WERI-Rb-1 (cell line): ENCODE data around the gene LRRC42.
A peak's percentile ranks its signal among the peaks of the same experiment; 100 is the strongest.

Source experiments
- DNase-seq: peaks from one replicate; pipeline ENCODE4 v3.0.0-alpha.2; 2020
- H3K27ac ChIP-seq: fragments of 250-450 bp; sonication (Bioruptor Pico); 2 replicates; pipeline ENCODE4 v1.5.1; 2020; ENCODE audit warnings: mild to moderate bottlenecking, moderate library complexity
- H3K27me3 ChIP-seq: fragments of 250-450 bp; sonication (Bioruptor Pico); 2 replicates; pipeline ENCODE4 v1.5.1; 2021; ENCODE audit warnings: mild to moderate bottlenecking, low read depth, moderate library complexity; ENCODE audit not compliant: insufficient read depth, severe bottlenecking
- H3K36me3 ChIP-seq: fragments of 250-450 bp; sonication (Bioruptor Pico); 2 replicates; pipeline ENCODE4 v1.5.1; 2020; ENCODE audit warnings: mild to moderate bottlenecking, moderate library complexity
- H3K4me3 ChIP-seq: 2 replicates; pipeline ENCODE4 v1.5.1; 2011; ENCODE audit warnings: low read depth, mild to moderate bottlenecking, control low read depth, low read length
- H3K9me3 ChIP-seq: fragments of 250-450 bp; sonication (Bioruptor Pico); 2 replicates; pipeline ENCODE4 v1.5.1; 2021; ENCODE audit warnings: mild to moderate bottlenecking, moderate library complexity; ENCODE audit not compliant: severe bottlenecking
- CTCF ChIP-seq: IDR thresholded peaks from 2 replicates; pipeline ENCODE4 v1.5.1; 2011; ENCODE audit warnings: low read depth, mild to moderate bottlenecking, control low read depth, inconsistent platforms, low read length

Gene LRRC42

GRCh38 chr1:53943090-53943489 lies 3.1 kb upstream of the LRRC42 start:
- Histone ChIP-seq H3K4me3 (no peak overlapping the region), H3K36me3 (peaks cover 24% of the 10 kb centered on the region), H3K9me3 (no peaks in the 10 kb centered on the region), H3K27ac (no peak overlapping the region), H3K27me3 (no peaks in the 10 kb centered on the region)
- no peak for DNase-seq
- TF ChIP-seq CTCF, result no peak

DNA sequence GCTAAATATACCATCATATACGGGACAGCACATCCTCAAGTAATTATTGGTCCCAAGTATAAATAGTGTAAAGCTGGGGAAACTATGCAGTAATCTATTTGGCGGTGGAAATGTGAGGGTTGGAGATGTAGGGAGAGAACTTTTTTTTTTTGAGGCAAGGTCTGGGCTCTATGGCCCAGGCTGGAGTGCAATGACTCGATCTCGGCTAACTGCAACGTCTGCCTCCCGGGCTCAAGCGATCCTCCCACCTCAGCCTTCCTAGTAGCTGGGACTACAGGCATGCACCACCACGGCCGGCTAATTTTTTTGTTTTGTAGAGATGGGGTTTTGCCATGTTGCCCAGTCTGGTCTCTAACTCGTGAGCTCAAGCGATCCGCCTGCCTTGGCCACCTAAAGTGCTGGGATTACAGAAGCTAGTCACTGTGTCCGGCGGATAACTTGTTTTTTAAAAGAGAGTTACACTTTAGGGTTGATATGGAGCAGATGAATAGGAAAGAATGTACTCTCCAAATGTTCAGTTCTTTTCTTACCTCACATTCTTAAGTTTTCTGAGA lies 2.6 kb upstream of the LRRC42 start:
- no peak for DNase-seq
- H3K4me3 ChIP-seq, result no peak overlapping the region
- no peak for TF ChIP-seq CTCF
- H3K27me3 ChIP-seq, result no peaks in the 10 kb centered on the region
- no peaks in the 10 kb centered on the region for H3K9me3 ChIP-seq
- H3K27ac ChIP-seq, result no peak overlapping the region
- peaks cover 21% of the 10 kb centered on the region for H3K36me3 ChIP-seq

GRCh38 chr1:53944469-53945182 lies 1.5 kb upstream of the LRRC42 start:
- H3K36me3 ChIP-seq, result peaks cover 16% of the 10 kb centered on the region
- no peaks in the 10 kb centered on the region for H3K9me3 ChIP-seq
- no peaks in the 10 kb centered on the region for H3K27me3 ChIP-seq
- peak overlapping the region; percentile 79 for H3K27ac ChIP-seq
- peak; percentile 10 for DNase-seq
- TF ChIP-seq CTCF, result no peak
- H3K4me3 ChIP-seq, result peak overlapping the region; percentile 82

- no peak for DNase-seq
- peak overlapping the region; percentile 82 for H3K4me3 ChIP-seq
- peak overlapping the region; percentile 79 for H3K27ac ChIP-seq
- no peaks in the 10 kb centered on the region for H3K9me3 ChIP-seq
- H3K27me3 ChIP-seq, result no peaks in the 10 kb centered on the region
- peaks cover 20% of the 10 kb centered on the region for H3K36me3 ChIP-seq
- no peak for TF ChIP-seq CTCF
Observed at GRCh38 chr1:53945183-53945432, 1.0 kb upstream of the LRRC42 start.

DNA sequence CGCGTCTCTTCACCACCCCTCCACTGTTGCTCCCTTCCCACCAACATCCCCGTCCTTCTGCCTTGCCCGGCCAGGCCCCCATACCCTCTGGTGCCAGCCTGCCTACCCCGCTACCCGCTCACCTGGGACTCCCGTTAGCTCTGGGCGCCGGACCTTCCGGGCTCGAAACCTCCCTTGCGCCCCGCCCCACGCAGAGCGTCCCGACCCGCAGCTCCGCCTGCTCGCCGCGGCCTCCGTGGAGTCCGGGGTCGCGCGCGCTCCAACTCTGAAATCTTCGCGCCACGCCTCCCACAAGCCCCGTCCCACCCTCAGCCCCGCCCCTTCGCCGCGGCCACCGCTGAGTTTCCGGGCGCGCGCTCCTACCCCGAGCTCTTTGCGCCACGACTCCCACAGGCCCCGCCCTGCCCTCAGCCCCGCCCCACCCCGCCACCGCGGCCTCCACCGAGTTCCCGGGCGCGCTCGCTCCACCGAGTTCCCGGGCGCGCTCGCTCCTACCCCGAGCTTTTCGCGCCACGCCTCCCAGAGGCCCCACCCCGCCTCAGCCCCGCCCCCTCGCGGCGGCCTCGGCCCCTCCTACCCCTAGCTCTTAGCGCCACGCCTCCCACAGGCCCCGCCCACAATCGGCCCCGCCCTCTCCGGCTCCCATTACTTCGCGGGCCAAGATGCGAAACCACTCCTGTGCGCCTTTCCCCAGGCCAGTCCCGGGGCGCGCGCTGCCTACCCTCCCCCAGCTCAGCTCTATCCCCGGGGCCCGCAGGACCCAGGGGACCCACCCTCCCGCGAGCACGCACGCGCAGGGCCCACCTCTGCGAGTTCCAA lies 508 bp upstream of the LRRC42 start, which contains the start of gene IFT25:
Gene IFT25 (minus strand): TSS at position 267 of the 819 bp plus-strand sequence. CDS start 5,617 bp downstream, outside the sequence.
- H3K27ac ChIP-seq, result peak within 1 kb of the TSS; percentile 94
- no peak for TF ChIP-seq CTCF
- no peaks in the 10 kb centered on the region for H3K9me3 ChIP-seq
- H3K36me3 ChIP-seq, result peaks cover 21% of the 10 kb centered on the region
- peak within 1 kb of the TSS; percentile 82 for H3K4me3 ChIP-seq
- DNase-seq, result peak; percentile 96
- H3K27me3 ChIP-seq, result no peaks in the 10 kb centered on the region
